Suprapubic skin (tissue), 4 donors: Measurements from ENCODE around the gene TRPC4.

Source experiments
- POLR2A ChIP-seq, 2 donors: fragments of 450-650 bp; IDR thresholded peaks; one replicate each; pipeline ENCODE4 v1.6.1; 2017; ENCODE audit warnings: antibody characterized with exemption in 2 of 2, mild to moderate bottlenecking in 2 of 2, moderate library complexity in 2 of 2
- POLR2AphosphoS5 ChIP-seq, 3 donors: sonication (generic); formaldehyde crosslinking; IDR thresholded peaks; one replicate each; pipeline ENCODE4 v1.6.1; 2017; ENCODE audit warnings: antibody characterized with exemption in 3 of 3
- TF ChIP-seq, protein P1 (sequence below), 2 donors: fragments of 200-600 bp in 1 of 2; fragments of 450-650 bp in 1 of 2; sonication (generic) in 1 of 2; IDR thresholded peaks; one replicate each; pipeline ENCODE4 v1.5.1; 2016 to 2019; ENCODE audit warnings: antibody characterized with exemption in 2 of 2, mild to moderate bottlenecking in 1 of 2, moderate library complexity in 1 of 2

DNA sequence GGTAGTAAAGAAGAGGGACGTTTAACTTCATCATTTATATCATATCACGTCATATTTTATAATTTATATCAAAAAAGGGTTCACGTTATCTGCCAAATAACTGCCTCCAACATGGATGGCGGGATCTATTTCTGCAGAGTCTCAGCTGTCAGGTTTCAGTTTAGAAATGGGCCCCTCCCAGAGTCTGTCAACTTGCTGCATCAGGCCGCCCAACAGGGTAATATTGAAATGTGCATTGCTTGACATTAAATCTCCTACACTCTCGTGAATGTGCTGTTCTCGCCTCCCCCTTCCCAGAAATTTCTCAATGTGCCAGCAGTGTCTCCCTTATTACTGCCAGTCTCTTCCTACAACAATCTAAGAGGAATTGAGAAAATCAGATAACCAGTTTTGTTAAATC is 96.9 kb downstream of the TRPC4 start:
- TF ChIP-seq, protein P1, sequence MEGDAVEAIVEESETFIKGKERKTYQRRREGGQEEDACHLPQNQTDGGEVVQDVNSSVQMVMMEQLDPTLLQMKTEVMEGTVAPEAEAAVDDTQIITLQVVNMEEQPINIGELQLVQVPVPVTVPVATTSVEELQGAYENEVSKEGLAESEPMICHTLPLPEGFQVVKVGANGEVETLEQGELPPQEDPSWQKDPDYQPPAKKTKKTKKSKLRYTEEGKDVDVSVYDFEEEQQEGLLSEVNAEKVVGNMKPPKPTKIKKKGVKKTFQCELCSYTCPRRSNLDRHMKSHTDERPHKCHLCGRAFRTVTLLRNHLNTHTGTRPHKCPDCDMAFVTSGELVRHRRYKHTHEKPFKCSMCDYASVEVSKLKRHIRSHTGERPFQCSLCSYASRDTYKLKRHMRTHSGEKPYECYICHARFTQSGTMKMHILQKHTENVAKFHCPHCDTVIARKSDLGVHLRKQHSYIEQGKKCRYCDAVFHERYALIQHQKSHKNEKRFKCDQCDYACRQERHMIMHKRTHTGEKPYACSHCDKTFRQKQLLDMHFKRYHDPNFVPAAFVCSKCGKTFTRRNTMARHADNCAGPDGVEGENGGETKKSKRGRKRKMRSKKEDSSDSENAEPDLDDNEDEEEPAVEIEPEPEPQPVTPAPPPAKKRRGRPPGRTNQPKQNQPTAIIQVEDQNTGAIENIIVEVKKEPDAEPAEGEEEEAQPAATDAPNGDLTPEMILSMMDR (IDR thresholded peaks at IDR 0.05), result no peak
- no peak for TF ChIP-seq POLR2A (IDR thresholded peaks at IDR 0.05)
- TF ChIP-seq POLR2AphosphoS5 (IDR thresholded peaks at IDR 0.05), result no peak
